Progenitor cell of endocrine pancreas (in vitro differentiated cells): ENCODE measurements around the gene MPC1L. TPM values are rescaled to one million over a fixed set of nuclear protein-coding genes. Genes with fewer than 3 reads are reported as not detected.
"Not testable (repeated sequence)": the region's sequence is repeated elsewhere in the genome, so short reads cannot be mapped to it uniquely, and the experiment has no call there.

Experiments
- DNase-seq: peaks from one replicate; pipeline ENCODE4 v3.0.0; 2021; ENCODE audit warnings: low spot score; ENCODE audit not compliant: unreplicated experiment
- H3K27ac Mint-ChIP-seq: 2 replicates; pipeline ENCODE4 v1.8.0; 2021; ENCODE audit warnings: mild to moderate bottlenecking, moderate library complexity, mixed read lengths
- H3K27me3 Mint-ChIP-seq: 2 replicates; pipeline ENCODE4 v1.8.0; 2021; ENCODE audit warnings: mixed read lengths
- H3K36me3 Mint-ChIP-seq: 2 replicates; pipeline ENCODE4 v1.8.0; 2022; ENCODE audit warnings: mixed read lengths; ENCODE audit not compliant: insufficient read depth
- H3K4me1 Mint-ChIP-seq: 2 replicates; pipeline ENCODE4 v1.8.0; 2021; ENCODE audit warnings: low read depth, mixed read lengths
- H3K4me3 Mint-ChIP-seq: 2 replicates; pipeline ENCODE4 v1.8.0; 2021; ENCODE audit warnings: low read depth, mild to moderate bottlenecking, moderate library complexity, mixed read lengths
- H3K9me3 Mint-ChIP-seq: 2 replicates; pipeline ENCODE4 v1.8.0; 2021; ENCODE audit warnings: low read depth, mixed read lengths
- CTCF ChIP-seq: fragments of 200-600 bp; sonication (generic); IDR thresholded peaks from one replicate; pipeline ENCODE4 v1.5.0; 2021; ENCODE audit warnings: antibody characterized with exemption, mild to moderate bottlenecking; ENCODE audit not compliant: unreplicated experiment
- total RNA-seq: library from RNA; stranded (reverse); gene quantifications from 2 replicates; pipeline ENCODE4 v1.2.1, GENCODE V29; 2021

MPC1L gene
- total RNA-seq, 1 donor from 2014 or later, result not detected

GRCh38 chrX:40579900-40580536 lies 43.2 kb upstream of the MPC1L start:
- Mint-ChIP-seq H3K9me3 (peaks cover 13% of the 10 kb centered on the region), H3K27me3 (no peaks in the 10 kb centered on the region), H3K4me3 (peak overlapping the region; percentile 87), H3K36me3 (no peaks in the 10 kb centered on the region), H3K4me1 (peaks cover 8% of the 10 kb centered on the region), H3K27ac (peak overlapping the region; percentile 88)
- TF ChIP-seq CTCF, result no peak
- no peak for DNase-seq

- peaks cover 13% of the 10 kb centered on the region for H3K9me3 Mint-ChIP-seq
- no peak for TF ChIP-seq CTCF
- peak; percentile 82 for DNase-seq
- H3K36me3 Mint-ChIP-seq, result no peaks in the 10 kb centered on the region
- peak within 1 kb of the TSS; percentile 87 for H3K4me3 Mint-ChIP-seq
- H3K4me1 Mint-ChIP-seq, result peaks cover 8% of the 10 kb centered on the region
- H3K27me3 Mint-ChIP-seq, result no peaks in the 10 kb centered on the region
- peak within 1 kb of the TSS; percentile 88 for H3K27ac Mint-ChIP-seq
These were observed 42.5 kb upstream of the MPC1L start, which contains the start of gene ATP6AP2 for GRCh38 chrX:40580537-40581335. ATP6AP2 (plus strand) TSS chrX:40580970; CDS start chrX:40581066, 96 bp downstream.

GRCh38 chrX:40581336-40581920 lies 41.8 kb upstream of the MPC1L start:
- Mint-ChIP-seq H3K27ac (no peak overlapping the region), H3K4me1 (peaks cover 8% of the 10 kb centered on the region), H3K36me3 (no peaks in the 10 kb centered on the region), H3K4me3 (peak overlapping the region; percentile 70), H3K9me3 (peaks cover 16% of the 10 kb centered on the region), H3K27me3 (no peaks in the 10 kb centered on the region)
- no peak for TF ChIP-seq CTCF
- DNase-seq, result no peak

- DNase-seq, H3K4me1 Mint-ChIP-seq, H3K27me3 Mint-ChIP-seq, H3K36me3 Mint-ChIP-seq: not testable (repeated sequence)
- H3K4me3 Mint-ChIP-seq, result peak overlapping the region; percentile 70
- peak overlapping the region; percentile 52 for H3K27ac Mint-ChIP-seq
- peaks cover 16% of the 10 kb centered on the region for H3K9me3 Mint-ChIP-seq
These were observed 41.0 kb upstream of the MPC1L start for GRCh38 chrX:40582178-40582577.

- Mint-ChIP-seq H3K4me3 (peak overlapping the region; percentile 51), H3K27me3 (no peaks in the 10 kb centered on the region), H3K36me3 (no peaks in the 10 kb centered on the region), H3K27ac (peak overlapping the region; percentile 33), H3K4me1 (peaks cover 6% of the 10 kb centered on the region), H3K9me3 (peaks cover 14% of the 10 kb centered on the region)
- DNase-seq, result no peak
- no peak for TF ChIP-seq CTCF
These were observed 40.4 kb upstream of the MPC1L start for GRCh38 chrX:40582811-40583210.

GRCh38 chrX:40587623-40588022 lies 35.6 kb upstream of the MPC1L start:
- not testable (repeated sequence) for H3K4me3 Mint-ChIP-seq, H3K27ac Mint-ChIP-seq, H3K36me3 Mint-ChIP-seq, H3K27me3 Mint-ChIP-seq, H3K4me1 Mint-ChIP-seq, DNase-seq
- H3K9me3 Mint-ChIP-seq, result peaks cover 13% of the 10 kb centered on the region

- H3K4me3 Mint-ChIP-seq, DNase-seq, H3K27me3 Mint-ChIP-seq, H3K27ac Mint-ChIP-seq, H3K4me1 Mint-ChIP-seq: not testable (repeated sequence)
- peaks cover 11% of the 10 kb centered on the region for H3K36me3 Mint-ChIP-seq
- peaks cover 10% of the 10 kb centered on the region for H3K9me3 Mint-ChIP-seq
These were observed 33.5 kb upstream of the MPC1L start for GRCh38 chrX:40589616-40590321.
